H1 (cell line): ENCODE results near the gene TMEM147. TPM values are rescaled to one million over a fixed set of nuclear protein-coding genes. Genes with fewer than 3 reads are reported as not detected.

Experiments used
- ASH2L ChIP-seq: fragments of 200-600, 300-600 bp; sonication (generic); IDR thresholded peaks from one replicate; pipeline ENCODE4 v1.7.1; 2017; ENCODE audit warnings: low read length
- RAD21 ChIP-seq, 2 experiments: IDR thresholded peaks in 1 of 2; conservative IDR thresholded peaks in 1 of 2; 2 replicates each; pipeline ENCODE4 v1.6.1; 2011; ENCODE audit warnings: low read depth in 2 of 2, low read length in 2 of 2, improper control_type of control experiment in 1 of 2, inconsistent platforms in 1 of 2, mild to moderate bottlenecking in 1 of 2, moderate library complexity in 1 of 2
- SIN3A ChIP-seq, 2 experiments: IDR thresholded peaks in 1 of 2; conservative IDR thresholded peaks in 1 of 2; 2 replicates each; pipeline ENCODE4 v1.6.1; 2011 to 2012; ENCODE audit warnings: low read length in 2 of 2, improper control_type of control experiment in 1 of 2, low read depth in 1 of 2, mild to moderate bottlenecking in 1 of 2
- polyA plus RNA-seq, 7 experiments: library from polyadenylated mRNA; depleted of rRNA in 3 of 7; stranded (reverse) in 5 of 7; unstranded in 2 of 7; fragments of >200 nt in 5 of 7; fragments of 200-250 nt in 2 of 7; gene quantifications; 1 replicate in 5 of 7; 2 replicates in 1 of 7; 4 replicates in 1 of 7; pipeline versions ENCODE4 v1.2.1 to v1.2.3, GENCODE V29; 2011 to 2013; ENCODE audit warnings: missing spikeins in 2 of 7, mixed read lengths in 2 of 7
- total RNA-seq: library from RNA; stranded (reverse); fragmentation: NEBNext Ultra II Directional; extraction: Animal tissue kit (Norgen Biotek cat#: 25700); gene quantifications from 2 replicates; pipeline ENCODE4 v1.2.1, GENCODE V29; 2021
- TF ChIP-seq, protein P1 (sequence below): fragments of 300-600 bp; sonication (generic); IDR thresholded peaks from 2 replicates; pipeline ENCODE4 v1.7.1; 2012; ENCODE audit warnings: low read length, moderate library complexity, mild to moderate bottlenecking, inconsistent platforms; ENCODE audit not compliant: insufficient replicate concordance

The TMEM147 gene
- total and polyA plus RNA-seq, 2 of the 8 experiments (the other 6 are each of a cell fraction or from before 2014, with no cell fraction given): 159 to 418 TPM

- TF ChIP-seq, protein P1, sequence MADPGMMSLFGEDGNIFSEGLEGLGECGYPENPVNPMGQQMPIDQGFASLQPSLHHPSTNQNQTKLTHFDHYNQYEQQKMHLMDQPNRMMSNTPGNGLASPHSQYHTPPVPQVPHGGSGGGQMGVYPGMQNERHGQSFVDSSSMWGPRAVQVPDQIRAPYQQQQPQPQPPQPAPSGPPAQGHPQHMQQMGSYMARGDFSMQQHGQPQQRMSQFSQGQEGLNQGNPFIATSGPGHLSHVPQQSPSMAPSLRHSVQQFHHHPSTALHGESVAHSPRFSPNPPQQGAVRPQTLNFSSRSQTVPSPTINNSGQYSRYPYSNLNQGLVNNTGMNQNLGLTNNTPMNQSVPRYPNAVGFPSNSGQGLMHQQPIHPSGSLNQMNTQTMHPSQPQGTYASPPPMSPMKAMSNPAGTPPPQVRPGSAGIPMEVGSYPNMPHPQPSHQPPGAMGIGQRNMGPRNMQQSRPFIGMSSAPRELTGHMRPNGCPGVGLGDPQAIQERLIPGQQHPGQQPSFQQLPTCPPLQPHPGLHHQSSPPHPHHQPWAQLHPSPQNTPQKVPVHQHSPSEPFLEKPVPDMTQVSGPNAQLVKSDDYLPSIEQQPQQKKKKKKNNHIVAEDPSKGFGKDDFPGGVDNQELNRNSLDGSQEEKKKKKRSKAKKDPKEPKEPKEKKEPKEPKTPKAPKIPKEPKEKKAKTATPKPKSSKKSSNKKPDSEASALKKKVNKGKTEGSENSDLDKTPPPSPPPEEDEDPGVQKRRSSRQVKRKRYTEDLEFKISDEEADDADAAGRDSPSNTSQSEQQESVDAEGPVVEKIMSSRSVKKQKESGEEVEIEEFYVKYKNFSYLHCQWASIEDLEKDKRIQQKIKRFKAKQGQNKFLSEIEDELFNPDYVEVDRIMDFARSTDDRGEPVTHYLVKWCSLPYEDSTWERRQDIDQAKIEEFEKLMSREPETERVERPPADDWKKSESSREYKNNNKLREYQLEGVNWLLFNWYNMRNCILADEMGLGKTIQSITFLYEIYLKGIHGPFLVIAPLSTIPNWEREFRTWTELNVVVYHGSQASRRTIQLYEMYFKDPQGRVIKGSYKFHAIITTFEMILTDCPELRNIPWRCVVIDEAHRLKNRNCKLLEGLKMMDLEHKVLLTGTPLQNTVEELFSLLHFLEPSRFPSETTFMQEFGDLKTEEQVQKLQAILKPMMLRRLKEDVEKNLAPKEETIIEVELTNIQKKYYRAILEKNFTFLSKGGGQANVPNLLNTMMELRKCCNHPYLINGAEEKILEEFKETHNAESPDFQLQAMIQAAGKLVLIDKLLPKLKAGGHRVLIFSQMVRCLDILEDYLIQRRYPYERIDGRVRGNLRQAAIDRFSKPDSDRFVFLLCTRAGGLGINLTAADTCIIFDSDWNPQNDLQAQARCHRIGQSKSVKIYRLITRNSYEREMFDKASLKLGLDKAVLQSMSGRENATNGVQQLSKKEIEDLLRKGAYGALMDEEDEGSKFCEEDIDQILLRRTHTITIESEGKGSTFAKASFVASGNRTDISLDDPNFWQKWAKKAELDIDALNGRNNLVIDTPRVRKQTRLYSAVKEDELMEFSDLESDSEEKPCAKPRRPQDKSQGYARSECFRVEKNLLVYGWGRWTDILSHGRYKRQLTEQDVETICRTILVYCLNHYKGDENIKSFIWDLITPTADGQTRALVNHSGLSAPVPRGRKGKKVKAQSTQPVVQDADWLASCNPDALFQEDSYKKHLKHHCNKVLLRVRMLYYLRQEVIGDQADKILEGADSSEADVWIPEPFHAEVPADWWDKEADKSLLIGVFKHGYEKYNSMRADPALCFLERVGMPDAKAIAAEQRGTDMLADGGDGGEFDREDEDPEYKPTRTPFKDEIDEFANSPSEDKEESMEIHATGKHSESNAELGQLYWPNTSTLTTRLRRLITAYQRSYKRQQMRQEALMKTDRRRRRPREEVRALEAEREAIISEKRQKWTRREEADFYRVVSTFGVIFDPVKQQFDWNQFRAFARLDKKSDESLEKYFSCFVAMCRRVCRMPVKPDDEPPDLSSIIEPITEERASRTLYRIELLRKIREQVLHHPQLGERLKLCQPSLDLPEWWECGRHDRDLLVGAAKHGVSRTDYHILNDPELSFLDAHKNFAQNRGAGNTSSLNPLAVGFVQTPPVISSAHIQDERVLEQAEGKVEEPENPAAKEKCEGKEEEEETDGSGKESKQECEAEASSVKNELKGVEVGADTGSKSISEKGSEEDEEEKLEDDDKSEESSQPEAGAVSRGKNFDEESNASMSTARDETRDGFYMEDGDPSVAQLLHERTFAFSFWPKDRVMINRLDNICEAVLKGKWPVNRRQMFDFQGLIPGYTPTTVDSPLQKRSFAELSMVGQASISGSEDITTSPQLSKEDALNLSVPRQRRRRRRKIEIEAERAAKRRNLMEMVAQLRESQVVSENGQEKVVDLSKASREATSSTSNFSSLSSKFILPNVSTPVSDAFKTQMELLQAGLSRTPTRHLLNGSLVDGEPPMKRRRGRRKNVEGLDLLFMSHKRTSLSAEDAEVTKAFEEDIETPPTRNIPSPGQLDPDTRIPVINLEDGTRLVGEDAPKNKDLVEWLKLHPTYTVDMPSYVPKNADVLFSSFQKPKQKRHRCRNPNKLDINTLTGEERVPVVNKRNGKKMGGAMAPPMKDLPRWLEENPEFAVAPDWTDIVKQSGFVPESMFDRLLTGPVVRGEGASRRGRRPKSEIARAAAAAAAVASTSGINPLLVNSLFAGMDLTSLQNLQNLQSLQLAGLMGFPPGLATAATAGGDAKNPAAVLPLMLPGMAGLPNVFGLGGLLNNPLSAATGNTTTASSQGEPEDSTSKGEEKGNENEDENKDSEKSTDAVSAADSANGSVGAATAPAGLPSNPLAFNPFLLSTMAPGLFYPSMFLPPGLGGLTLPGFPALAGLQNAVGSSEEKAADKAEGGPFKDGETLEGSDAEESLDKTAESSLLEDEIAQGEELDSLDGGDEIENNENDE: no peak
- TF ChIP-seq ASH2L (no peak), RAD21 (IDR thresholded peaks at IDR 0.05 in 1 of 2, conservative IDR thresholded peaks at IDR 0.05 in 1 of 2; ENCODE audit: low read depth in 2 of 2, low read length in 2 of 2) (no peak), SIN3A (conservative IDR thresholded peaks at IDR 0.05 in 1 of 2, IDR thresholded peaks at IDR 0.05 in 1 of 2; ENCODE audit: low read depth in 1 of 2, low read length in 2 of 2) (no peak)
These were observed 5.6 kb upstream of the TMEM147 start (continued) for GRCh38 chr19:35539850-35540249.
